Astrocyte (in vitro differentiated cells and primary cell): ENCODE results near the gene SEMG1.

ENCODE experiments used
- EZH2 ChIP-seq: IDR thresholded peaks from 2 replicates; pipeline ENCODE4 v1.6.1; 2012; ENCODE audit warnings: mild to moderate bottlenecking, low read length, inconsistent platforms; ENCODE audit not compliant: insufficient read depth
- TF ChIP-seq, protein P1 (sequence below): IDR thresholded peaks from 2 replicates; pipeline ENCODE4 v1.5.1; 2011; ENCODE audit warnings: low read depth, mild to moderate bottlenecking, inconsistent platforms, low read length, moderate library complexity; ENCODE audit not compliant: insufficient read depth

DNA sequence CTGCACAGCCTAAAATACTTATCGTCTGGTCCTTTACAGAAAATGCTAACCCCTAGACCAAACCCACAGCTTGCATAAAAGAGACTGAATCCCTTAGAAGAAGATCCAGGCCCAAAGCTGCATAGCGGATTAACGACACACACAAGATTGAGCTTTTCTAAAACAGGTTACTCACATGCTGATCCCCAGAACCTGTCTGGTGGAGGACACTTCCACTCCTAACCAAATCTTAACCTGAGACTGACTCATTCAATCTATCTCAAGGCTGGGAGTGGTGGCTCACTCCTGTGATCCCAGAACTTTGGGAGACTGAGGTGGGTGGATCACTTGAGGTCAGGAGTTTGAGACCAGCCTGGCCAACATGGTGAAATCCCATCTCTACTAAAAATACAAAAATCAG lies 50.3 kb downstream of the SEMG1 start:
- TF ChIP-seq, protein P1, sequence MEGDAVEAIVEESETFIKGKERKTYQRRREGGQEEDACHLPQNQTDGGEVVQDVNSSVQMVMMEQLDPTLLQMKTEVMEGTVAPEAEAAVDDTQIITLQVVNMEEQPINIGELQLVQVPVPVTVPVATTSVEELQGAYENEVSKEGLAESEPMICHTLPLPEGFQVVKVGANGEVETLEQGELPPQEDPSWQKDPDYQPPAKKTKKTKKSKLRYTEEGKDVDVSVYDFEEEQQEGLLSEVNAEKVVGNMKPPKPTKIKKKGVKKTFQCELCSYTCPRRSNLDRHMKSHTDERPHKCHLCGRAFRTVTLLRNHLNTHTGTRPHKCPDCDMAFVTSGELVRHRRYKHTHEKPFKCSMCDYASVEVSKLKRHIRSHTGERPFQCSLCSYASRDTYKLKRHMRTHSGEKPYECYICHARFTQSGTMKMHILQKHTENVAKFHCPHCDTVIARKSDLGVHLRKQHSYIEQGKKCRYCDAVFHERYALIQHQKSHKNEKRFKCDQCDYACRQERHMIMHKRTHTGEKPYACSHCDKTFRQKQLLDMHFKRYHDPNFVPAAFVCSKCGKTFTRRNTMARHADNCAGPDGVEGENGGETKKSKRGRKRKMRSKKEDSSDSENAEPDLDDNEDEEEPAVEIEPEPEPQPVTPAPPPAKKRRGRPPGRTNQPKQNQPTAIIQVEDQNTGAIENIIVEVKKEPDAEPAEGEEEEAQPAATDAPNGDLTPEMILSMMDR, result no peak
- no peak for TF ChIP-seq EZH2
